PC-3 (cell line): ENCODE measurements around the gene KRT81. TPM values are rescaled to one million over a fixed set of nuclear protein-coding genes. Genes with fewer than 3 reads are reported as not detected.

Experiments used
- ATAC-seq: fragments of 200-7000 bp; cut with Tn5 transposase; 2 replicates; pipeline ENCODE4 v1.9.1; 2020; ENCODE audit warnings: mild to moderate bottlenecking, moderate library complexity
- BruUV-seq: library from RNA; stranded (reverse); fragments of 400-500 nt; replicated peaks from 2 replicates; lab custom pipeline; 2021; lab: Mats Ljungman, UMichigan
- CTCF ChIA-PET: fragments of 300-600 bp; sonication (Branson Sonifier 250); formaldehyde crosslinking; loops from one replicate; lab custom pipeline; 2022; ENCODE audit warnings: antibody characterized with exemption; lab: Charles Lee
- POLR2A ChIA-PET: fragments of 300-600 bp; sonication (Branson Sonifier 250); formaldehyde crosslinking; loops from one replicate; lab custom pipeline; 2022; ENCODE audit warnings: antibody characterized with exemption; ENCODE audit not compliant: unreplicated experiment; lab: Charles Lee
- DNase-seq: peaks from one replicate; pipeline ENCODE4 v3.0.0-alpha.2; 2015
- H2AFZ ChIP-seq: fragments of 300-600 bp; sonication (generic); 2 replicates; pipeline ENCODE4 v1.6.0; 2016; ENCODE audit warnings: antibody characterized with exemption, low read length
- H3F3A ChIP-seq: fragments of 300-600 bp; sonication (generic); one replicate; pipeline ENCODE4 v1.6.0; 2017; ENCODE audit warnings: antibody characterized with exemption, low read length, control low read depth, mild to moderate bottlenecking; ENCODE audit not compliant: unreplicated experiment
- H3K27ac ChIP-seq: fragments of 300-600 bp; sonication (generic); 2 replicates; pipeline ENCODE4 v1.5.1; 2016; ENCODE audit warnings: mild to moderate bottlenecking, low read length
- H3K27me3 ChIP-seq: fragments of 300-600 bp; sonication (generic); 2 replicates; pipeline ENCODE4 v1.6.1; 2016; ENCODE audit warnings: low read length, mixed read lengths
- H3K36me3 ChIP-seq: fragments of 300-600 bp; sonication (generic); 2 replicates; pipeline ENCODE4 v1.6.1; 2016; ENCODE audit warnings: low read depth, mixed run types, low read length, mixed read lengths
- H3K4me1 ChIP-seq: fragments of 300-600 bp; sonication (generic); 2 replicates; pipeline ENCODE4 v1.5.1; 2016; ENCODE audit warnings: low read length; ENCODE audit not compliant: insufficient read depth
- H3K4me2 ChIP-seq: fragments of 300-600 bp; sonication (generic); 2 replicates; pipeline ENCODE4 v1.6.0; 2016; ENCODE audit warnings: low read length
- H3K4me3 ChIP-seq: fragments of 300-600 bp; sonication (generic); 2 replicates; pipeline ENCODE4 v1.5.1; 2016; ENCODE audit warnings: mild to moderate bottlenecking, low read length, mixed read lengths
- H3K79me2 ChIP-seq: fragments of 300-600 bp; sonication (generic); 2 replicates; pipeline ENCODE4 v1.6.1; 2017; ENCODE audit warnings: low read length, mixed read lengths
- H3K9ac ChIP-seq: fragments of 300-600 bp; sonication (generic); 2 replicates; pipeline ENCODE4 v1.6.0; 2016; ENCODE audit warnings: mild to moderate bottlenecking, low read length
- H3K9me2 ChIP-seq: fragments of 300-600 bp; sonication (generic); replicated peaks from 2 replicates; pipeline ENCODE4 v1.6.1; 2016; ENCODE audit warnings: mixed run types, low read length, mixed read lengths
- H3K9me3 ChIP-seq: fragments of 300-600 bp; sonication (generic); 2 replicates; pipeline ENCODE4 v1.6.1; 2016; ENCODE audit warnings: low read length, mixed read lengths
- H4K20me1 ChIP-seq: fragments of 300-600 bp; sonication (generic); 2 replicates; pipeline ENCODE4 v1.6.1; 2016; ENCODE audit warnings: low read length, mixed read lengths
- EZH2 ChIP-seq: fragments of 300-600 bp; sonication (generic); IDR thresholded peaks from one replicate; pipeline ENCODE4 v1.6.1; 2017; ENCODE audit warnings: antibody characterized with exemption, mild to moderate bottlenecking, low read length; ENCODE audit not compliant: unreplicated experiment
- EZH2phosphoT487 ChIP-seq: fragments of 300-600 bp; sonication (generic); IDR thresholded peaks from 2 replicates; pipeline ENCODE4 v1.6.1; 2018; ENCODE audit warnings: mild to moderate bottlenecking, antibody characterized with exemption, low read length, borderline replicate concordance
- intact Hi-C: fragments of 100-400 bp; cut with micrococcal nuclease; formaldehyde crosslinking; loops from 2 replicates; pipeline ENCODE4 v1.9.0; 2023
- total RNA-seq: library from RNA; depleted of rRNA; stranded (reverse); fragments of >200 nt; gene quantifications from 2 replicates; pipeline ENCODE4 v1.2.3, GENCODE V29; 2014
- TF ChIP-seq, protein P1 (sequence below): fragments of 300-600 bp; sonication (generic); conservative IDR thresholded peaks from 2 replicates; pipeline ENCODE4 v1.5.1; 2017; ENCODE audit warnings: antibody characterized with exemption, low read depth, mild to moderate bottlenecking, low read length

The KRT81 gene
- total RNA-seq, 1 experiment from 2014 or later: 1,688 TPM

DNA sequence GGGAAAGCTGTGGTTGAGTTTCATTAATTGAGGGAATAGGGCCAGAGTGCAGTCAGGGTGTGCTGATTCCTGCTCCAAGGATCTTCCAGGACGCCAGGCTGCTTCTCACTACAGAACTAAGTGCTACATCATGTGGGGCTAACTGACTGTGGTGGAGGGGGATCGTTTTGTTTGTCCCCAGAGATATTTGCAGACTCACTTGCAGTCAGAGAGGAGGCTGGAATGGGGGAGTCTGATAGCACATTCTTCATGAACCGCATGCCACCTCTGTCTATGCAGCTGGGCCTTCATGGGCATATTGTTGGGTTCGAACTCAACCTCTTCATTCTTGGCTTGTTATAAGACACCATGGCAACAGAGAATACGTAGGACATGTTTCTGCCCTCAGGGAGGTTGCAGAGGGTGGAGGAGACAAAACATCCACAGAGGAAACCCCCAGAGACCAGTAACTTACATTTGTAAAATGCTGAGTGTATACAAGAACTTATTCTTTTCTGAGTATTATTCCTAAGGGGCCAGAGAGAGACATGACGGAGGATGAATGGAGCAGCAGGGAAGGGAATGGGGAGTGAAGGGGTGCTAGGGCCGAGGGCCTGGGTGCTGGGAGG is 45.3 kb downstream of the KRT81 start:
- intact Hi-C loops: loop anchor here (2.0 kb wide), 2 partner anchors 35 to 77 kb away; no protein-coding TSS in a partner anchor
- no peak overlapping the region for H3K4me3 ChIP-seq
- no peaks in the 10 kb centered on the region for H3K27me3 ChIP-seq
- POLR2A ChIA-PET: interaction anchor here (0.6 to 0.7 kb wide), 3 partner anchors 39 to 102 kb away, joined by 3 to 14 read pairs (median 4); no protein-coding TSS in a partner anchor
- peaks cover 52% of the 10 kb centered on the region for H3K36me3 ChIP-seq
- CTCF ChIA-PET: no interaction called here
- H3K4me1 ChIP-seq: peaks cover 79% of the 10 kb centered on the region
- TF ChIP-seq EZH2phosphoT487 (no peak), EZH2 (no peak)
- TF ChIP-seq, protein P1, sequence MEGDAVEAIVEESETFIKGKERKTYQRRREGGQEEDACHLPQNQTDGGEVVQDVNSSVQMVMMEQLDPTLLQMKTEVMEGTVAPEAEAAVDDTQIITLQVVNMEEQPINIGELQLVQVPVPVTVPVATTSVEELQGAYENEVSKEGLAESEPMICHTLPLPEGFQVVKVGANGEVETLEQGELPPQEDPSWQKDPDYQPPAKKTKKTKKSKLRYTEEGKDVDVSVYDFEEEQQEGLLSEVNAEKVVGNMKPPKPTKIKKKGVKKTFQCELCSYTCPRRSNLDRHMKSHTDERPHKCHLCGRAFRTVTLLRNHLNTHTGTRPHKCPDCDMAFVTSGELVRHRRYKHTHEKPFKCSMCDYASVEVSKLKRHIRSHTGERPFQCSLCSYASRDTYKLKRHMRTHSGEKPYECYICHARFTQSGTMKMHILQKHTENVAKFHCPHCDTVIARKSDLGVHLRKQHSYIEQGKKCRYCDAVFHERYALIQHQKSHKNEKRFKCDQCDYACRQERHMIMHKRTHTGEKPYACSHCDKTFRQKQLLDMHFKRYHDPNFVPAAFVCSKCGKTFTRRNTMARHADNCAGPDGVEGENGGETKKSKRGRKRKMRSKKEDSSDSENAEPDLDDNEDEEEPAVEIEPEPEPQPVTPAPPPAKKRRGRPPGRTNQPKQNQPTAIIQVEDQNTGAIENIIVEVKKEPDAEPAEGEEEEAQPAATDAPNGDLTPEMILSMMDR: no peak
- H3K9me3 ChIP-seq: no peaks in the 10 kb centered on the region
- H3K79me2 ChIP-seq: 0 out of 2 replicates have a peak, but pooled peaks cover 3% of the 10 kb centered on the region
- peak overlapping the region; percentile 96 for H3K27ac ChIP-seq
- peak; percentile 26 for DNase-seq
- BruUV-seq: no TSS peak
- H3K9me2 ChIP-seq: no peaks in the 10 kb centered on the region
- peak overlapping the region; percentile 35 for H3K4me2 ChIP-seq
- ATAC-seq: no peak
- H2AFZ ChIP-seq: no peak overlapping the region
- peak overlapping the region; percentile 37 for H3K9ac ChIP-seq
- H3F3A ChIP-seq: peaks cover 37% of the 10 kb centered on the region
- no peaks in the 10 kb centered on the region for H4K20me1 ChIP-seq

DNA sequence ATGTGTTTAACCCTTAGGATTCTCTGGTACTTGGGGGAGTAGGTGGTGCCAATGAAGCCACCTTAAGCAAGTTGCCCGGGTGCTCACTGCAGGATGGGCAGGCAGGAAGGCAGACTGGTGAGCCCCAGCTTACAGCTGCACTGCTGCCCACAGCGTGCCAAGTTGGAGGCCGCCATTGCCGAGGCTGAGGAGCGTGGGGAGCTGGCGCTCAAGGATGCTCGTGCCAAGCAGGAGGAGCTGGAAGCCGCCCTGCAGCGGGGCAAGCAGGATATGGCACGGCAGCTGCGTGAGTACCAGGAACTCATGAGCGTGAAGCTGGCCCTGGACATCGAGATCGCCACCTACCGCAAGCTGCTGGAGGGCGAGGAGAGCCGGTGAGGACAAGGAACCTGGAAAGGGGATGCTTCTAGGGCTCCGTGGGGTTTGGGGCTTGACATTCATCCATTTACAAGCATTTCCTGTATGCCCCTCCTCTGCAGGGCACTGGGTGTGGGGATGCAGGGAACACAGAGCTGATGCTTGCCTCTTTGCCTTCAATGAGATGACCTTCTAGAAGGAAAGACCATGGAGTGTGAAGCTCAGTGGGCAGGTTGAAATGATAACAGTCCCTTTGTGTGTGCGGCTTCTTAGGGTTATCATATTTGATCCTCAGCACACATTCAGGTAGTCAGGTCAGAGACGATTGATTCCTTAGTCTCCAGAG is 45.9 kb downstream of the KRT81 start:
- H3K9ac ChIP-seq: no peak overlapping the region; the same call in none of the 2 replicates

More for the DNA sequence above, 45.9 kb downstream of the KRT81 start:
- Histone ChIP-seq H3K9me3 (no peaks in the 10 kb centered on the region), H3K9me2 (no peaks in the 10 kb centered on the region), H3K27ac (peak overlapping the region; percentile 96), H3K79me2 (0 out of 2 replicates have a peak, but pooled peaks cover 3% of the 10 kb centered on the region), H3K36me3 (peaks cover 54% of the 10 kb centered on the region), H2AFZ (no peak overlapping the region), H3F3A (peaks cover 37% of the 10 kb centered on the region), H3K4me3 (no peak overlapping the region), H4K20me1 (no peaks in the 10 kb centered on the region), H3K27me3 (no peaks in the 10 kb centered on the region), H3K4me1 (peaks cover 82% of the 10 kb centered on the region), H3K4me2 (peak overlapping the region; percentile 35; the same call in 1 of the 2 replicates)
- ATAC-seq: no peak
- TF ChIP-seq EZH2 (no peak), EZH2phosphoT487 (no peak)
- TF ChIP-seq, protein P1: no peak
- CTCF ChIA-PET: interaction anchor here (1.0 kb wide), 1 partner anchor 34 kb away, joined by 5 read pairs; no protein-coding TSS in a partner anchor
- POLR2A ChIA-PET: interaction anchor here (0.6 kb wide), 1 partner anchor 40 kb away, joined by 4 read pairs; no protein-coding TSS in a partner anchor
- peak; percentile 37 for DNase-seq
- intact Hi-C loops: loop anchor here (2.0 kb wide), 1 partner anchor 35 kb away; no protein-coding TSS in a partner anchor
- BruUV-seq: no TSS peak
